Esophagus squamous epithelium (tissue), 5 donors: Measurements from ENCODE around the gene NARS2. TPM values are rescaled to one million over a fixed set of nuclear protein-coding genes. Genes with fewer than 3 reads are reported as not detected.

Source experiments
- DNase-seq: peaks from one replicate; lab custom pipeline; 2025; lab: John Stamatoyannopoulos, UW
- H3K27ac ChIP-seq, 4 donors: fragments of 200-600 bp; sonication (generic); one replicate each; pipeline ENCODE4 v1.5.1; 2016 to 2019; ENCODE audit warnings: mild to moderate bottlenecking in 1 of 4
- H3K27me3 ChIP-seq, 4 donors: fragments of 200-600 bp; sonication (generic); 1 replicate in 3 of 4; 2 replicates in 1 of 4; pipeline versions ENCODE4 v1.5.1 to v1.6.0; 2017 to 2021; ENCODE audit warnings: antibody characterized with exemption in 1 of 4
- H3K36me3 ChIP-seq, 3 donors: fragments of 200-600 bp; sonication (generic); one replicate each; pipeline ENCODE4 v1.5.1; 2016 to 2019
- H3K4me1 ChIP-seq, 3 donors: fragments of 200-600 bp; sonication (generic); one replicate each; pipeline ENCODE4 v1.5.1; 2017 to 2019
- H3K4me3 ChIP-seq, 4 donors: fragments of 200-600 bp; sonication (generic); 1 replicate in 3 of 4; 2 replicates in 1 of 4; pipeline ENCODE4 v1.5.1; 2016 to 2019; ENCODE audit warnings: mild to moderate bottlenecking in 2 of 4, moderate library complexity in 1 of 4
- H3K9me3 ChIP-seq, 3 donors: fragments of 200-600 bp; sonication (generic); one replicate each; pipeline ENCODE4 v1.5.1; 2016 to 2019
- CTCF ChIP-seq, 6 experiments: fragments of 450-650 bp in 4 of 6; fragments of 200-600 bp in 2 of 6; sonication (generic) in 2 of 6; IDR thresholded peaks; one replicate each; pipeline ENCODE4 v1.5.1; 2016 to 2019; ENCODE audit warnings: antibody characterized with exemption in 6 of 6, mild to moderate bottlenecking in 4 of 6, moderate library complexity in 4 of 6
- POLR2A ChIP-seq, 4 donors: fragments of 450-650 bp; IDR thresholded peaks; one replicate each; pipeline ENCODE4 v1.6.1; 2017; ENCODE audit warnings: antibody characterized with exemption in 4 of 4, mild to moderate bottlenecking in 4 of 4, moderate library complexity in 3 of 4
- WGBS, 2 donors: methylation state at CpG; one replicate each; pipeline ENCODE4 v1.1.5; 2018; 5-methylcytosine and 5-hydroxymethylcytosine counted together
- intact Hi-C: fragments of 100-400 bp; cut with DNase I; formaldehyde crosslinking; loops from one replicate; pipeline ENCODE4 v1.15.0; 2022
- total RNA-seq, 4 donors: library from RNA; depleted of rRNA; stranded (reverse); fragments of >200 nt; gene quantifications; one replicate each; pipeline ENCODE4 v1.1.0, GENCODE V29; 2016
- donor health status: DM: yes; HTN: yes; CAD: no.

NARS2 gene
- total RNA-seq: 10 to 100 TPM in 3 of 4 donors, 1 to 10 TPM in 1; 9.4 to 15.7 (median 13.6) TPM

GRCh38 chr11:78574386-78575381, at the start of gene NARS2:
TSS of gene NARS2 (minus strand) at chr11:78574864. CDS start at chr11:78574488, 376 bp downstream.
- 0 to 1% methylated on average over 23 to 24 of the region's 60 CpGs for WGBS, 2 donors
- Histone ChIP-seq H3K4me1 (peaks cover 9 to 24% (median 17%) of the 10 kb centered on the region in 3 donors), H3K36me3 (peaks cover 0 to 17% (median 0%) of the 10 kb centered on the region in 3 donors), H3K27ac (peak within 1 kb of the TSS; percentile 90 to 92 (median 90)), H3K9me3 (no peaks in the 10 kb centered on the region), H3K4me3 (peak within 1 kb of the TSS; percentile 84 to 96 (median 92)), H3K27me3 (no peaks in the 10 kb centered on the region)
- intact Hi-C loops: no loop called here
- peak in 3 of 4 donors; percentile 47 to 82 (median 82) for TF ChIP-seq POLR2A (IDR thresholded peaks at IDR 0.05)
- no peak for TF ChIP-seq CTCF (IDR thresholded peaks at IDR 0.05)
- peak; percentile 89 for DNase-seq

- Histone ChIP-seq H3K9me3 (peaks cover 0 to 19% (median 6%) of the 10 kb centered on the region in 3 donors), H3K4me3 (no peak overlapping the region), H3K36me3 (no peaks in the 10 kb centered on the region), H3K27ac (no peak overlapping the region), H3K27me3 (peaks cover 0 to under 1% (median 0%) of the 10 kb centered on the region in 4 donors), H3K4me1 (no peaks in the 10 kb centered on the region)
- no peak for DNase-seq
- no peak for TF ChIP-seq CTCF (IDR thresholded peaks at IDR 0.05)
- WGBS, 2 donors: 74 to 89% methylated on average over 4 to 5 of the region's 5 CpGs
- intact Hi-C loops: no loop called here
Observed at GRCh38 chr11:78622666-78623065, 48.0 kb upstream of the NARS2 start.

GRCh38 chr11:78620159-78620558, 45.5 kb upstream of the NARS2 start:
- DNase-seq: no peak
- Histone ChIP-seq H3K36me3 (no peaks in the 10 kb centered on the region), H3K9me3 (peaks cover 0 to 19% (median 6%) of the 10 kb centered on the region in 3 donors), H3K4me3 (no peak overlapping the region), H3K27me3 (peaks cover 0 to 4% (median 0%) of the 10 kb centered on the region in 4 donors), H3K4me1 (no peaks in the 10 kb centered on the region), H3K27ac (no peak overlapping the region)
- no peak for TF ChIP-seq POLR2A (IDR thresholded peaks at IDR 0.05)
- no peak for TF ChIP-seq CTCF (IDR thresholded peaks at IDR 0.05)
- WGBS, 2 donors: 84 to 85% methylated on average over 2 of the region's 2 CpGs
- intact Hi-C loops: no loop called here

- no peaks in the 10 kb centered on the region for H3K4me1 ChIP-seq
- H3K9me3 ChIP-seq: peaks cover 0 to 13% (median 6%) of the 10 kb centered on the region in 3 donors
- DNase-seq: no peak
- TF ChIP-seq POLR2A (IDR thresholded peaks at IDR 0.05) (no peak), CTCF (IDR thresholded peaks at IDR 0.05) (no peak)
- peaks cover 0 to 4% (median 0%) of the 10 kb centered on the region in 4 donors for H3K27me3 ChIP-seq
- intact Hi-C loops: no loop called here
- 80 to 88% methylated on average over 1 of the region's 1 CpG for WGBS, 2 donors
- no peaks in the 10 kb centered on the region for H3K36me3 ChIP-seq
- H3K27ac ChIP-seq: no peak overlapping the region
- no peak overlapping the region for H3K4me3 ChIP-seq
Observed at GRCh38 chr11:78615724-78616123, 41.1 kb upstream of the NARS2 start.

GRCh38 chr11:78613378-78613813, 38.7 kb upstream of the NARS2 start:
- WGBS, 2 donors: 83 to 84% methylated on average over 3 to 5 of the region's 5 CpGs
- Histone ChIP-seq H3K27me3 (peaks cover 0 to 4% (median 0%) of the 10 kb centered on the region in 4 donors), H3K27ac (no peak overlapping the region), H3K4me1 (no peaks in the 10 kb centered on the region), H3K9me3 (no peaks in the 10 kb centered on the region), H3K36me3 (no peaks in the 10 kb centered on the region), H3K4me3 (no peak overlapping the region)
- intact Hi-C loops: no loop called here
- TF ChIP-seq CTCF (IDR thresholded peaks at IDR 0.05) (no peak), POLR2A (IDR thresholded peaks at IDR 0.05) (no peak)
- no peak for DNase-seq
